ENCODE measurements around the gene ERC2.

ERC2 gene

GRCh38 chr3:56248021-56248420 lies 220.2 kb downstream of the ERC2 start:
- no peak for DNase-seq (ENCODE audit: extremely low read depth, low read depth)
- TF ChIP-seq CTCF (IDR thresholded peaks at IDR 0.05; ENCODE audit: low read depth, low read length, missing control alignments), result no peak
- H3K4me3 ChIP-seq (replicated peaks; ENCODE audit: low read depth, low read length), result no peak overlapping the region

GRCh38 chr3:56238299-56238698 lies 230.0 kb downstream of the ERC2 start:
- DNase-seq (ENCODE audit: extremely low read depth, low read depth), result no peak
- TF ChIP-seq CTCF (IDR thresholded peaks at IDR 0.05; ENCODE audit: low read depth, low read length, missing control alignments), result no peak
- no peak overlapping the region for H3K4me3 ChIP-seq (replicated peaks; ENCODE audit: low read depth, low read length)

DNA sequence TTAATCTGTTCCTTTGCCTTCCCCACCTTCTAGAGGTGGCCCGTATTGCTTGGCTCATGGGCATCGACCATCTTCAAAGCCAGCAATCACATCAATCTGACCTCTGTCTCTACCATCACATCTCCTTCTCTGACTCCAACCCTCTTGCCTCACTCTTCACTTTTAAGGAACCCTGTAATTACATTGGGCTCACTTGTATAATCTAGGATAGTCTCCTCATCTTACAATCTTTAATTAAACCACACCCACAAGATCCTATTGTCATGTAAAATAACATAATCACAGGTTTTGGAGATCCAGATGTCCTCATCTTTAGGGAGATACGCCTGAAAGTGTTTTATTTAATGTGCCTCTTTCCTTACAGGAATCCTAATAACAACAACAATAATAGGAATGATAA lies 234.5 kb downstream of the ERC2 start:
- no peak for DNase-seq (ENCODE audit: extremely low read depth, low read depth)
- no peak overlapping the region for H3K4me3 ChIP-seq (replicated peaks; ENCODE audit: low read depth, low read length)

GRCh38 chr3:56229311-56229710 lies 239.0 kb downstream of the ERC2 start:
- no peak for DNase-seq (ENCODE audit: extremely low read depth, low read depth)
- no peak for TF ChIP-seq CTCF (IDR thresholded peaks at IDR 0.05; ENCODE audit: low read depth, low read length, missing control alignments)
- no peak overlapping the region for H3K4me3 ChIP-seq (replicated peaks; ENCODE audit: low read depth, low read length)

More for the DNA sequence above, 234.5 kb downstream of the ERC2 start:
- TF ChIP-seq CTCF (IDR thresholded peaks at IDR 0.05; ENCODE audit: low read depth, low read length, missing control alignments), result no peak

DNA sequence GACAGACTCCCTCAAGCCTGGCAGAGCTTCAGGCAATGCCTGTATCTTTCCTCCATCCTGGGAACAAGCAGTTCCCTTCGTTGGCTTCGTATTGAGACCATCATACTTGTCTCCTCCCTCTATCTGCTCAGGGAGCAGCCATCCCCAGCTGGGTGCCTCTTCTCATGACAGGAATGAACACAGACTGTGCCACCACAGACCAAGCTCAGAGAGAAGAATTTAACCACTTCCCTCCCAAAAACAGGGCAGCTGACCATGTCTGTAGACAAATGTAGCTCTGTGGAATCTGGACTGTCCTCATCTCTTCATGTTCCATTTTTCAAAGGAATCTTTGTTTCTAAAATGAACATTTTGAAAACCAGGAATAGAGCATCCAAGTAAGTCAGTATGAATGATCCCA lies 245.4 kb downstream of the ERC2 start:
- no peak overlapping the region for H3K4me3 ChIP-seq (replicated peaks; ENCODE audit: low read depth, low read length)
- no peak for DNase-seq (ENCODE audit: extremely low read depth, low read depth)
- no peak for TF ChIP-seq CTCF (IDR thresholded peaks at IDR 0.05; ENCODE audit: low read depth, low read length, missing control alignments)

- TF ChIP-seq CTCF (IDR thresholded peaks at IDR 0.05; ENCODE audit: low read depth, low read length, missing control alignments), result no peak
- DNase-seq (ENCODE audit: extremely low read depth, low read depth), result no peak
- no peak overlapping the region for H3K4me3 ChIP-seq (replicated peaks; ENCODE audit: low read depth, low read length)
Observed at GRCh38 chr3:56219894-56220805, 248.1 kb downstream of the ERC2 start.
